ENCODE data around the gene PXK.

The PXK gene

DNA sequence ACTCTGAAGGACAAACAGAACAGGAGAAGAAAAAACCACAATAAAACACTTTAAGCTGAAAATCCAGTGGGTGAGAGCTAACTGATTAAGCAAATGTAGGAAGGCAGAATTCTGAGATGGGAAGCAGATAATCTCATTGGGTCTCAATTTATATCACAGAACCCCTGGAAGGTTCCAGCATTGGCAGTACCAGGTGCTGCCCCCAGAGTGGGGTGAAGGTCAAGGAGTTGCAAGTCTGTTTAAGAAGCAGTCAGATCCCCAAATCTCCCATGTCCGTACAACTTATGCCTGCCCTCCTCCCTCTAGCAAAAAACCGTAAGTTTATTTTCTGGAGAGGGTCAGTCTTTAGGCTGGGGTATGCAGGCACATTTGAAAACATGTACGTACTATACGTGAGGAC lies 45.1 kb downstream of the PXK start:
- in situ Hi-C loops (cut with HindIII; ENCODE audit: low sequenced_read_pairs): no loop called here

DNA sequence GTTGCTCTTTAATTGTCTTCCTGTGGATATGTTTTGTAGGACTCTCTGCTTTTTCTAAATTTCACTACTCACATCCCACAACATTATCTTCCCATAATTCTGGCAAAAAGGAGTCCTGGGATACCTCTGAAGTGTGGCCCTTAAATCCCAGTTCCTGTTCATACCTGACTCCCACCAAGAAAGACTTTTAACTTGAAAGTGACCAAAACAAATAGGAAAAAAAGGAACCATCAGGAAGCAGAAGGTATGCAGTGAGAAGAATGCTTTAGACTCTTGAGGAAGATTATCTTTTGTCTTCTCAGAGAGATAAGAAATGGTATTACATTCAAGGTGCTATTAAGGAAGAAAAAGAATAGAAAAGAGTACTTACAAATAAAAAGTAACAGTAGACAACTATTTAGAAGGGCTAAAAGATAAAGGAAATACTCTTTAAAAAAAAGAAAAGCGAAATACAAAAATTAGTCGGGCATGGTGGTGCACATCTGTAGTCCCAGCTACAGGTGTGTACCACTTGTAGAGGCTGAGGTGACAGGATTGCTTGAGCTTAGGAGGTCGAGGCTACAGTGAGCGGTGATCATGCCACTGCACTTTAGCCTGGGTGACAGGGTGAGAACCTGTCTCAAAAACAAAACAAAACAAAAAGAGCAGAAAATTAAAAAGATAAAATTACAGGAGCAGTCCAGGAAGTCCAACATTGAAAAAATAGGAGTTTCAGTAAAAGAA lies 46.8 kb downstream of the PXK start:
- in situ Hi-C loops (cut with HindIII; ENCODE audit: low sequenced_read_pairs): no loop called here

DNA sequence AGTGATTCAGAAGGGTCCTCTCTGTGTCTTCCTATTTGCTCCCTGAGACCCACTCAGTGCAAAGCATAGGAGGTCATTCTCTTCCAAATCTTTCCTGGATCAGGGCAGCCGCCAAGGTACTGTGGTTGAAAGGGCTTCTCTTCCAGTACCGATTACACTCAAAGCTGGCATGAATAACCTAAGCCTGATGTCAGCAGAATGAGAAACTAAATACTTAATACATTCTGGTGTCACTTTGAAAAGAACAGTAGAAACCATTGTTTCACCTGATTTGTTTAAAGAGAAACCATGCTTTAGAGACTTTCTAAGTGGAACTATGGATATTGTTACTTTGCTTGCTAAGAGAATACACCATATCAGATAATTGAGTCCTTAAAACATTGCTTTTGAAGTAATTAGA lies 50.8 kb downstream of the PXK start:
- in situ Hi-C loops (cut with HindIII; ENCODE audit: low sequenced_read_pairs): no loop called here

- in situ Hi-C loops (cut with HindIII; ENCODE audit: low sequenced_read_pairs): no loop called here
Measured at GRCh38 chr3:58383904-58384303, 51.2 kb downstream of the PXK start.

- in situ Hi-C loops (cut with HindIII; ENCODE audit: low sequenced_read_pairs): no loop called here
Measured at GRCh38 chr3:58384381-58385090, 51.8 kb downstream of the PXK start.

- in situ Hi-C loops (cut with HindIII; ENCODE audit: low sequenced_read_pairs): no loop called here
Measured at GRCh38 chr3:58386626-58387365, 54.1 kb downstream of the PXK start.

- in situ Hi-C loops (cut with HindIII; ENCODE audit: low sequenced_read_pairs): no loop called here
Measured at GRCh38 chr3:58387650-58388546, 55.2 kb downstream of the PXK start.

DNA sequence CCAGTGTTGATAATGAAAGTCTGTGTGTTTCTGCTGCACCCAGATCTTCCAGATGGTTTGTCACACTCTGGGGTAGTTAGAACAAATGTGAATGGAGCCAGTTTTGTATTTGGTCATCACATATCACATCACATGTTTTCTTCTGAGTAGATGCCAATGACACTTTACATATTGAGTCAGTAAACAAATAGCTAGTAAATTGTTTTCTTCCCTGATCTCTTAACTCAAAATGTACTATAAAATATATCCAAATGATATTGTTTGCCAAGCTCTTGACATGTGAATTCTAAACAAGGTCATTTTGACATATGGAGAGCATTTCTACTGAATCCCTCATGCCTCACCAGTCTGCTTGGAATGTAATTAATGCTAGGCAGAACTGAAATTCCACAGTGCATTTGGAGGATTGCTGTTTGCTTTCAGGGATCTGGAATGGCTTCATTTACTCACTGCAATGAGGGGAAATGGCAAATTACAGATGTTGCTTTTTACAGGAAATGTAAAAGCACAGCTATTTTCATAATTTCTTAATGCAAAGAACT lies 55.9 kb downstream of the PXK start:
- in situ Hi-C loops (cut with HindIII; ENCODE audit: low sequenced_read_pairs): no loop called here

- in situ Hi-C loops (cut with HindIII; ENCODE audit: low sequenced_read_pairs): no loop called here
Measured at GRCh38 chr3:58391156-58391865, 58.6 kb downstream of the PXK start.

GRCh38 chr3:58392181-58392580 lies 59.5 kb downstream of the PXK start:
- in situ Hi-C loops (cut with HindIII; ENCODE audit: low sequenced_read_pairs): no loop called here

DNA sequence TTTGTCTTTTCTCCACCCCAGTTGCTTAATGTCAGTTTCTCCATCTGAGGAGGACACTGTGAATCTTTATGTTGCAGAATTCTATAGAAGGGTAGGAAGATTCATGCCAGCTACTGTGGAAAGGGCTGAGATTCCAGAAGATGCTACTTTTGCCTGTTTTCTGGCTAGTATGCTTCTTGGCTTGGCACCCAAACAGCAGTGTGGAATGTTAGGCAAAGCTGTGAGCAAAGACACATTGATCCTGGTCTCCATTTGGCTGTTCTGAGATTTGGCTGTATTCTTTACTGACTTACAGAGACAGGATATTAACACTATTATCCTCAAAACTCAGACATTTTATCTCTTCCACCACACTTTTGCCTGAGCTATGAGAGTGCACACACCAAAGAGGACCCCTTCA lies 61.6 kb downstream of the PXK start:
- in situ Hi-C loops (cut with HindIII; ENCODE audit: low sequenced_read_pairs): no loop called here

GRCh38 chr3:58398669-58399333 lies 66.1 kb downstream of the PXK start:
- in situ Hi-C loops (cut with HindIII; ENCODE audit: low sequenced_read_pairs): no loop called here

GRCh38 chr3:58403513-58404109 lies 70.9 kb downstream of the PXK start:
- in situ Hi-C loops (cut with HindIII; ENCODE audit: low sequenced_read_pairs): no loop called here

- in situ Hi-C loops (cut with HindIII; ENCODE audit: low sequenced_read_pairs): no loop called here
Measured at GRCh38 chr3:58404396-58404795, 71.7 kb downstream of the PXK start.

DNA sequence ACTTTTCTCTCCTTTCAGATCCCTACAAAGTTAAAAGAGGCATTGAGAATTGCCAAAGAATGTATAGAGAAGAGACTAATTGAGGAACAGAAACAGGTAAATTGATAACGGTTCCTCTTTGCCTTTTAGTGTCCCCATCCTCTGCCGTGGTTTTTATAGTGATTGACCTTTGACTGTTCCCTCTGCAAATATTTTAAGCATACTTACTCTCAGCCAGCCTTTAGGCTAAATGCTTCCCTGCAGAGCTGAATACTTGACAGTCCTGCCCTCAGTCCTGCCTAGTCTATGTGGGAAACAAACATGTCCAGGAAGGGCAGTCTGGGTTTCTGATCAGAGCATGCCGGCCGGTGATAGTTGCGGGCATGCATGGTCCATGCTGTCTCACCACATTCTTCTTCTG lies 76.2 kb downstream of the PXK start:
- in situ Hi-C loops (cut with HindIII; ENCODE audit: low sequenced_read_pairs): no loop called here

DNA sequence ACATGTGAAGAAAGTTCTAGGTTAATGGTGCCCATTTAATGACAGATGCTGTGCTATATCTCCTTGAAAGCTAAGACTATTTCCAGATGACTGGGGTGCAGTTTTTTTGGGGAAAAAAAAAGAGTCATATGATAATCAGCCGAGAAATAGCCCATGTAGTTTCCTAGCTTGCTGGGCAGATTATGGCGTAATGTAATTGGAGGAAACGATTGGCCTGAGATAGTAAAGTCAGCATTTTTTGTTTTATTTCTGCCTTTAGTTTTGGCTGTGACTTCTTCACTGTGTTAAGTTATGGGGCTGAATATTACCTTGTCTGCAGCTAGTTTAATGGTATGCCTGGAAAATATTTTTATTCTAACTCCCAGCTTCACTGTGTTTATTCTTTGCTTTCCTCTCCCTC lies 77.0 kb downstream of the PXK start:
- in situ Hi-C loops (cut with HindIII; ENCODE audit: low sequenced_read_pairs): loop anchor here (5.0 to 10.0 kb wide), 2 partner anchors 87 to 215 kb away; no protein-coding TSS in a partner anchor

GRCh38 chr3:58411036-58411435 lies 78.3 kb downstream of the PXK start:
- in situ Hi-C loops (cut with HindIII; ENCODE audit: low sequenced_read_pairs): loop anchor here (5.0 to 10.0 kb wide), 2 partner anchors 89 to 216 kb away; no protein-coding TSS in a partner anchor

DNA sequence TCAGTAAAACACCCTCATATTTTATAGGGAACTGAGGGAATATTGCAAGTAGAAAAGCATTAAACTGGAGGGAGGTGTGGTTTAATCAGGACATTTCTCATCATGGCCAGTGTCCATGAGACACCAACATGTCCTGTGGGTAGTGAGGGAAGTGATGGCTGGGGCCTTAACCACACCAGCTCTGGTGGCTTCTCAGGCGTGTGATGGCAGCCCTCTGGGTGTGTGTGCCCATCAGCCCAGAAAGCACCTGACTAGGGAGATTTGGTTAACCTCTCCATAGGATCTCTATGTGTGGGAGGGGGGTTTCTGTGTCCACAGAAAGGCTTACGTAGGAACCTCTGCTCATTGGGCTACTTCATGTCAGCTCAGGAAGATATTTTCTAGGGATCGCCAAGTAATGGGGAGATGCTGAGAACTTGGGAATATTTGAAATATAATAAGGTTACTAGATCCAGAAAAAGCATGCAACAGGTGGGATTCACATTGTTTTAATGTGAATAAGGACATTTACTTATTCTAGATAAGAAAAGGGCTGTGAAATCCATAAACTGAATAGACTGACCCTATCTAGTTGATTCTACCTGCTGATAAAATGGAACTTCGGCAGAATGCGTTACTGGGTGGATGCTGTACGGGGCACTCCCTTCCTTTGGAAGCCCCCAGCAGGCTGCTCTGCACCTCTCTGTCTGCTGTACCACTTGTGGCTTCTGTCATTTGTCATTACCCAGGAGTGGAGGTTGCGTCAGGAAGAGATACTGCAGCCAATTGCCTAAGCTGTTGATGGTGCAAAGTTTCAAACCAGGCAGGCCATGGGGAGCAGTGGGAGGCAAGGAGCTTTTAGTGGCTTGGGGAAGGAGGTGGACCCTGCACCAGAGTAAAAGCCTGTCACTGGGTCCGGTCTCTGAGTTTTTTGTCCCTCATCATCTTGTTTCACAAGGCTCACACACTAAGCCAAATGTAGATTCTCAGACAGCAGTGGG lies 79.4 kb downstream of the PXK start:
- in situ Hi-C loops (cut with HindIII; ENCODE audit: low sequenced_read_pairs): loop anchor here (5.0 to 10.0 kb wide), 2 partner anchors 90 to 217 kb away; no protein-coding TSS in a partner anchor

Measured in DLD1 (cell line).